ENCODE data around the gene PRM3. TPM values are rescaled to one million over a fixed set of nuclear protein-coding genes. Genes with fewer than 3 reads are reported as not detected.

Gene PRM3
- total and polyA plus RNA-seq, 4 donors, result not detected

GRCh38 chr16:11224096-11224893 lies 49.1 kb downstream of the PRM3 start:
- H3K27me3 ChIP-seq (ENCODE audit: control insufficient read depth in 4 of 4, insufficient read depth in 4 of 4, low read length in 3 of 4), result no peaks in the 10 kb centered on the region
- TF ChIP-seq HNF4G (IDR thresholded peaks at IDR 0.05) (no peak), RXRA (IDR thresholded peaks at IDR 0.05) (peak; percentile 80 to 83), GABPA (IDR thresholded peaks at IDR 0.05 in 1 of 2, conservative IDR thresholded peaks at IDR 0.05 in 1 of 2) (no peak), EGR1 (IDR thresholded peaks at IDR 0.05; ENCODE audit: low read depth in 2 of 2) (no peak), SP1 (IDR thresholded peaks at IDR 0.05) (peak; percentile 92), FOXA2 (IDR thresholded peaks at IDR 0.05) (no peak), JUND (IDR thresholded peaks at IDR 0.05) (no peak), RAD21 (IDR thresholded peaks at IDR 0.05) (peak in 1 of 2 donors; percentile 51), FOXA1 (IDR thresholded peaks at IDR 0.05) (no peak), NR2F2 (IDR thresholded peaks at IDR 0.05) (peak; percentile 100), TAF1 (conservative IDR thresholded peaks at IDR 0.05) (no peak), ATF3 (IDR thresholded peaks at IDR 0.05) (no peak), REST (IDR thresholded peaks at IDR 0.05) (no peak)
- no peaks in the 10 kb centered on the region for H3K9me3 ChIP-seq (ENCODE audit: control insufficient read depth in 4 of 4, low read length in 3 of 4)
- H3K27ac ChIP-seq (ENCODE audit: low read depth in 1 of 2, low read length in 2 of 2), result peak overlapping the region; percentile 23 to 66
- WGBS, result 53% methylated on average over 24 of the region's 24 CpGs
- DNase-seq (ENCODE audit: low spot score), result no peak
- H3K4me3 ChIP-seq (ENCODE audit: low read depth in 1 of 3, low read length in 3 of 3), result no peak overlapping the region
- no peaks in the 10 kb centered on the region for H3K4me1 ChIP-seq (ENCODE audit: control insufficient read depth in 4 of 4, insufficient read depth in 4 of 4, low read length in 3 of 4)
- H3K36me3 ChIP-seq (ENCODE audit: control insufficient read depth in 4 of 4, insufficient read depth in 3 of 4, low read depth in 1 of 4, low read length in 3 of 4), result no peaks in the 10 kb centered on the region
- no peak overlapping the region for H3K9ac ChIP-seq (ENCODE audit: low read depth in 1 of 2, low read length in 2 of 2)

Small RNA genes within 50 kb of the gene (small RNA-seq; reads per million reads assigned to genes)
- gene MIR548H2 (not detected), gene RF00019 (not detected), gene RF00554 (not detected)

Other genes starting within 250 kb of the PRM3 start
- 10 to 100 TPM in 1 of 2 donors, 1 to 10 TPM in 1; 1.8 to 10.9 TPM for gene SOCS1, start 17.4 kb downstream of the PRM3 start, total RNA-seq
- gene SOCS1, start 17.4 kb downstream of the PRM3 start, polyA plus RNA-seq, result 1 to 10 TPM; 2.2 to 2.5 TPM
- not detected for gene TNP2, start 4.3 kb downstream of the PRM3 start, total RNA-seq
- gene TNP2, start 4.3 kb downstream of the PRM3 start, polyA plus RNA-seq, result not detected
- not detected for gene PRM2, start 2.9 kb upstream of the PRM3 start, total RNA-seq
- gene PRM2, start 2.9 kb upstream of the PRM3 start, polyA plus RNA-seq, result not detected
- gene PRM1, start 7.7 kb upstream of the PRM3 start, total RNA-seq, result not detected
- gene PRM1, start 7.7 kb upstream of the PRM3 start, polyA plus RNA-seq, result not detected
- gene RMI2, start 71.8 kb upstream of the PRM3 start, total RNA-seq, result 1 to 10 TPM in 1 of 2 donors, under 1 TPM in 1; 0.33 to 8.5 TPM
- gene RMI2, start 71.8 kb upstream of the PRM3 start, polyA plus RNA-seq, result 1 to 10 TPM in 1 of 2 donors, under 1 TPM in 1; 0.28 to 1.3 TPM